Neural progenitor cell (in vitro differentiated cells): ENCODE results near the gene SCLY.

Experiments
- EZH2 ChIP-seq: fragments of 200-600 bp; sonication (generic); IDR thresholded peaks from 2 replicates; pipeline ENCODE4 v1.6.1; 2017; ENCODE audit warnings: antibody characterized with exemption, mild to moderate bottlenecking, moderate library complexity
- EZH2phosphoT487 ChIP-seq: fragments of 200-600 bp; sonication (generic); IDR thresholded peaks from 2 replicates; pipeline ENCODE4 v1.6.1; 2017; ENCODE audit warnings: antibody characterized with exemption
- TF ChIP-seq, protein P1 (sequence below): fragments of 200-600 bp; sonication (generic); IDR thresholded peaks from 2 replicates; pipeline ENCODE4 v1.5.1; 2017; ENCODE audit warnings: antibody characterized with exemption, mild to moderate bottlenecking

DNA sequence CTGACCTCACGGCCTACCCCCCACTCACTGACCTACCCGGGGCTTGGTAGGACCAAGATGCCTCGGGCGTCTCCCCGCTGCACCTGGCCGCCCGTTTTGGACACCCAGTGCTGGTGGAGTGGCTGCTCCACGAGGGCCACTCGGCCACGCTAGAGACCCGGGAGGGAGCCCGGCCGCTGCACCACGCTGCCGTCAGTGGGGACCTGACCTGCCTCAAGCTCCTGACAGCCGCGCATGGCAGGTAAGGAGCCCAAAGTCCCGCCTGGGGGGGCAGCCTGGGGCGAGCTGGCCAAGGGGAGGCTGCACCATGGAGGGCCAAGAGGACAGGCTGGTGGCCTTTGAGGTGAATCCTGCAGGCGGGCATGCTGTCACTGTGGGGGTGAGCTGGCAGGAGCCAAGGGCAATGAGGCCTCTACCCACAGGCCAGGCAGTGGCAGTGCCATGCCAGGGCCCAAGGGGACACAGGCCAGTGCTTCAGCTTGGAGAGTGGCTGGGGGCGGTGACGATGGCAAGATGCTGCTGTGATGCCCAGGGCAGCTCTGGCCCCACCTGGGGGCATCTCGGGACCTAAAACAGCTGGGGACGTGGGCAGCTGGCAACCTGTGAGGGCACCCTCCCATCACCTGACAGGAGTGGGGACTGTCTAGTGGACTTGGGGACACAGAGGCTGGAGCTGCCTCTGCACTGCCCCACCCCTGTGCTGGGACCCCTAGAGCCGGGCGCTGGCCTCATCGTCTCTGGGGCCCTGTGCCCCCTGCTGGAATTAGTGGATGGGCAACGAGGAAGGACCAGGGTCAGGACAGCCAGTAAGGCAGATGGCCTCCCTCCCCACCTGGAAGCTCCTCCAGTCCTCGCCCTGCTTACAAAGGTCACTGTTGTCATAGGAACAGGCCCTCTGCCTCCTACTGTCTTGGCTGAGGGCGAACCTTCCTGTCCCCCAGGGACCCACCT is 41.4 kb downstream of the SCLY start:
- TF ChIP-seq, protein P1, sequence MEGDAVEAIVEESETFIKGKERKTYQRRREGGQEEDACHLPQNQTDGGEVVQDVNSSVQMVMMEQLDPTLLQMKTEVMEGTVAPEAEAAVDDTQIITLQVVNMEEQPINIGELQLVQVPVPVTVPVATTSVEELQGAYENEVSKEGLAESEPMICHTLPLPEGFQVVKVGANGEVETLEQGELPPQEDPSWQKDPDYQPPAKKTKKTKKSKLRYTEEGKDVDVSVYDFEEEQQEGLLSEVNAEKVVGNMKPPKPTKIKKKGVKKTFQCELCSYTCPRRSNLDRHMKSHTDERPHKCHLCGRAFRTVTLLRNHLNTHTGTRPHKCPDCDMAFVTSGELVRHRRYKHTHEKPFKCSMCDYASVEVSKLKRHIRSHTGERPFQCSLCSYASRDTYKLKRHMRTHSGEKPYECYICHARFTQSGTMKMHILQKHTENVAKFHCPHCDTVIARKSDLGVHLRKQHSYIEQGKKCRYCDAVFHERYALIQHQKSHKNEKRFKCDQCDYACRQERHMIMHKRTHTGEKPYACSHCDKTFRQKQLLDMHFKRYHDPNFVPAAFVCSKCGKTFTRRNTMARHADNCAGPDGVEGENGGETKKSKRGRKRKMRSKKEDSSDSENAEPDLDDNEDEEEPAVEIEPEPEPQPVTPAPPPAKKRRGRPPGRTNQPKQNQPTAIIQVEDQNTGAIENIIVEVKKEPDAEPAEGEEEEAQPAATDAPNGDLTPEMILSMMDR: no peak
- TF ChIP-seq EZH2phosphoT487 (no peak), EZH2 (no peak)
